GM23338 (cell line): Measurements from ENCODE around the gene DYNLT2. TPM values are rescaled to one million over a fixed set of nuclear protein-coding genes. Genes with fewer than 3 reads are reported as not detected.

Source experiments
- CTCF ChIP-seq, 2 experiments: fragments of 200-600 bp in 1 of 2; sonication (generic) in 1 of 2; conservative IDR thresholded peaks; 2 replicates each; pipeline versions ENCODE4 v1.5.1 to v1.6.1; 2016 to 2017; ENCODE audit warnings: antibody characterized with exemption in 2 of 2, low read depth in 2 of 2, mild to moderate bottlenecking in 2 of 2, moderate library complexity in 1 of 2
- EZH2 ChIP-seq: fragments of 200-600 bp; sonication (generic); IDR thresholded peaks from one replicate; pipeline ENCODE4 v1.8.0; 2017; ENCODE audit warnings: antibody characterized with exemption, mild to moderate bottlenecking, low read depth; ENCODE audit not compliant: unreplicated experiment
- EZH2phosphoT487 ChIP-seq: fragments of 200-600 bp; sonication (generic); IDR thresholded peaks from one replicate; pipeline ENCODE4 v1.8.1; 2018; ENCODE audit warnings: antibody characterized with exemption; ENCODE audit not compliant: unreplicated experiment
- ZNF331 ChIP-seq: fragments of 250-450 bp; sonication (Bioruptor Pico); IDR thresholded peaks from 2 replicates; pipeline ENCODE4 v1.5.0; 2020; ENCODE audit warnings: low read depth, mild to moderate bottlenecking, moderate library complexity
- polyA plus RNA-seq: library from polyadenylated mRNA; unstranded; fragments of >200 nt; fragmentation: Nextera tagmentation; extraction: Ambion mirVana; gene quantifications from 2 replicates; pipeline ENCODE4 v1.2.1, GENCODE V29; 2016
- total RNA-seq: library from RNA; depleted of rRNA; stranded (reverse); fragments of >200 nt; shearing (Covaris generic); gene quantifications from 2 replicates; pipeline ENCODE4 v1.2.3, GENCODE V29; 2014
- TF ChIP-seq, protein P1 (sequence below): fragments of 250-450 bp; sonication (Bioruptor Pico); IDR thresholded peaks from 2 replicates; pipeline ENCODE4 v1.5.0; 2020; ENCODE audit warnings: mild to moderate bottlenecking, moderate library complexity
- TF ChIP-seq, protein P2 (sequence below): IDR thresholded peaks from one replicate; pipeline ENCODE4 v1.6.1; 2018; ENCODE audit warnings: antibody characterized with exemption; ENCODE audit not compliant: unreplicated experiment

The DYNLT2 gene
- total and polyA plus RNA-seq, 2 experiments from 2014 or later = 2.8 to 4.4 TPM

- TF ChIP-seq, protein P1, sequence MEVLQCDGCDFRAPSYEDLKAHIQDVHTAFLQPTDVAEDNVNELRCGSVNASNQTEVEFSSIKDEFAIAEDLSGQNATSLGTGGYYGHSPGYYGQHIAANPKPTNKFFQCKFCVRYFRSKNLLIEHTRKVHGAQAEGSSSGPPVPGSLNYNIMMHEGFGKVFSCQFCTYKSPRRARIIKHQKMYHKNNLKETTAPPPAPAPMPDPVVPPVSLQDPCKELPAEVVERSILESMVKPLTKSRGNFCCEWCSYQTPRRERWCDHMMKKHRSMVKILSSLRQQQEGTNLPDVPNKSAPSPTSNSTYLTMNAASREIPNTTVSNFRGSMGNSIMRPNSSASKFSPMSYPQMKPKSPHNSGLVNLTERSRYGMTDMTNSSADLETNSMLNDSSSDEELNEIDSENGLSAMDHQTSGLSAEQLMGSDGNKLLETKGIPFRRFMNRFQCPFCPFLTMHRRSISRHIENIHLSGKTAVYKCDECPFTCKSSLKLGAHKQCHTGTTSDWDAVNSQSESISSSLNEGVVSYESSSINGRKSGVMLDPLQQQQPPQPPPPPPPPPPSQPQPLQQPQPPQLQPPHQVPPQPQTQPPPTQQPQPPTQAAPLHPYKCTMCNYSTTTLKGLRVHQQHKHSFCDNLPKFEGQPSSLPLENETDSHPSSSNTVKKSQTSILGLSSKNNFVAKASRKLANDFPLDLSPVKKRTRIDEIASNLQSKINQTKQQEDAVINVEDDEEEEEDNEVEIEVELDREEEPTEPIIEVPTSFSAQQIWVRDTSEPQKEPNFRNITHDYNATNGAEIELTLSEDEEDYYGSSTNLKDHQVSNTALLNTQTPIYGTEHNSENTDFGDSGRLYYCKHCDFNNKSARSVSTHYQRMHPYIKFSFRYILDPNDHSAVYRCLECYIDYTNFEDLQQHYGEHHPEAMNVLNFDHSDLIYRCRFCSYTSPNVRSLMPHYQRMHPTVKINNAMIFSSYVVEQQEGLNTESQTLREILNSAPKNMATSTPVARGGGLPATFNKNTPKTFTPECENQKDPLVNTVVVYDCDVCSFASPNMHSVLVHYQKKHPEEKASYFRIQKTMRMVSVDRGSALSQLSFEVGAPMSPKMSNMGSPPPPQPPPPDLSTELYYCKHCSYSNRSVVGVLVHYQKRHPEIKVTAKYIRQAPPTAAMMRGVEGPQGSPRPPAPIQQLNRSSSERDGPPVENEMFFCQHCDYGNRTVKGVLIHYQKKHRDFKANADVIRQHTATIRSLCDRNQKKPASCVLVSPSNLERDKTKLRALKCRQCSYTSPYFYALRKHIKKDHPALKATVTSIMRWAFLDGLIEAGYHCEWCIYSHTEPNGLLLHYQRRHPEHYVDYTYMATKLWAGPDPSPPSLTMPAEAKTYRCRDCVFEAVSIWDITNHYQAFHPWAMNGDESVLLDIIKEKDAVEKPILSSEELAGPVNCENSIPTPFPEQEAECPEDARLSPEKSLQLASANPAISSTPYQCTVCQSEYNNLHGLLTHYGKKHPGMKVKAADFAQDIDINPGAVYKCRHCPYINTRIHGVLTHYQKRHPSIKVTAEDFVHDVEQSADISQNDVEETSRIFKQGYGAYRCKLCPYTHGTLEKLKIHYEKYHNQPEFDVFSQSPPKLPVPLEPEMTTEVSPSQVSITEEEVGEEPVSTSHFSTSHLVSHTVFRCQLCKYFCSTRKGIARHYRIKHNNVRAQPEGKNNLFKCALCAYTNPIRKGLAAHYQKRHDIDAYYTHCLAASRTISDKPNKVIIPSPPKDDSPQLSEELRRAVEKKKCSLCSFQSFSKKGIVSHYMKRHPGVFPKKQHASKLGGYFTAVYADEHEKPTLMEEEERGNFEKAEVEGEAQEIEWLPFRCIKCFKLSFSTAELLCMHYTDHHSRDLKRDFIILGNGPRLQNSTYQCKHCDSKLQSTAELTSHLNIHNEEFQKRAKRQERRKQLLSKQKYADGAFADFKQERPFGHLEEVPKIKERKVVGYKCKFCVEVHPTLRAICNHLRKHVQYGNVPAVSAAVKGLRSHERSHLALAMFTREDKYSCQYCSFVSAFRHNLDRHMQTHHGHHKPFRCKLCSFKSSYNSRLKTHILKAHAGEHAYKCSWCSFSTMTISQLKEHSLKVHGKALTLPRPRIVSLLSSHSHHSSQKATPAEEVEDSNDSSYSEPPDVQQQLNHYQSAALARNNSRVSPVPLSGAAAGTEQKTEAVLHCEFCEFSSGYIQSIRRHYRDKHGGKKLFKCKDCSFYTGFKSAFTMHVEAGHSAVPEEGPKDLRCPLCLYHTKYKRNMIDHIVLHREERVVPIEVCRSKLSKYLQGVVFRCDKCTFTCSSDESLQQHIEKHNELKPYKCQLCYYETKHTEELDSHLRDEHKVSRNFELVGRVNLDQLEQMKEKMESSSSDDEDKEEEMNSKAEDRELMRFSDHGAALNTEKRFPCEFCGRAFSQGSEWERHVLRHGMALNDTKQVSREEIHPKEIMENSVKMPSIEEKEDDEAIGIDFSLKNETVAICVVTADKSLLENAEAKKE (CRISPR knock-in tag) = no peak
- TF ChIP-seq CTCF (conservative IDR thresholded peaks at IDR 0.05; ENCODE audit: low read depth in 2 of 2) (no peak), EZH2 (no peak), EZH2phosphoT487 (no peak), ZNF331 (CRISPR knock-in tag) (no peak)
- TF ChIP-seq, protein P2, sequence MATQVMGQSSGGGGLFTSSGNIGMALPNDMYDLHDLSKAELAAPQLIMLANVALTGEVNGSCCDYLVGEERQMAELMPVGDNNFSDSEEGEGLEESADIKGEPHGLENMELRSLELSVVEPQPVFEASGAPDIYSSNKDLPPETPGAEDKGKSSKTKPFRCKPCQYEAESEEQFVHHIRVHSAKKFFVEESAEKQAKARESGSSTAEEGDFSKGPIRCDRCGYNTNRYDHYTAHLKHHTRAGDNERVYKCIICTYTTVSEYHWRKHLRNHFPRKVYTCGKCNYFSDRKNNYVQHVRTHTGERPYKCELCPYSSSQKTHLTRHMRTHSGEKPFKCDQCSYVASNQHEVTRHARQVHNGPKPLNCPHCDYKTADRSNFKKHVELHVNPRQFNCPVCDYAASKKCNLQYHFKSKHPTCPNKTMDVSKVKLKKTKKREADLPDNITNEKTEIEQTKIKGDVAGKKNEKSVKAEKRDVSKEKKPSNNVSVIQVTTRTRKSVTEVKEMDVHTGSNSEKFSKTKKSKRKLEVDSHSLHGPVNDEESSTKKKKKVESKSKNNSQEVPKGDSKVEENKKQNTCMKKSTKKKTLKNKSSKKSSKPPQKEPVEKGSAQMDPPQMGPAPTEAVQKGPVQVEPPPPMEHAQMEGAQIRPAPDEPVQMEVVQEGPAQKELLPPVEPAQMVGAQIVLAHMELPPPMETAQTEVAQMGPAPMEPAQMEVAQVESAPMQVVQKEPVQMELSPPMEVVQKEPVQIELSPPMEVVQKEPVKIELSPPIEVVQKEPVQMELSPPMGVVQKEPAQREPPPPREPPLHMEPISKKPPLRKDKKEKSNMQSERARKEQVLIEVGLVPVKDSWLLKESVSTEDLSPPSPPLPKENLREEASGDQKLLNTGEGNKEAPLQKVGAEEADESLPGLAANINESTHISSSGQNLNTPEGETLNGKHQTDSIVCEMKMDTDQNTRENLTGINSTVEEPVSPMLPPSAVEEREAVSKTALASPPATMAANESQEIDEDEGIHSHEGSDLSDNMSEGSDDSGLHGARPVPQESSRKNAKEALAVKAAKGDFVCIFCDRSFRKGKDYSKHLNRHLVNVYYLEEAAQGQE = no peak
These were observed 58.9 kb downstream of the DYNLT2 start (continued) for GRCh38 chr6:169692516-169692915.
